HEK293T (cell line): Measurements from ENCODE around the gene TREML4.

Experiments
- ARNT ChIP-seq: fragments of 450-650 bp; IDR thresholded peaks from 2 replicates; pipeline ENCODE4 v1.6.1; 2017; ENCODE audit warnings: mild to moderate bottlenecking
- BHLHE40 ChIP-seq: fragments of 450-650 bp; IDR thresholded peaks from 2 replicates; pipeline ENCODE4 v1.6.1; 2016; ENCODE audit warnings: mild to moderate bottlenecking, moderate library complexity, borderline replicate concordance
- FOXA1 ChIP-seq: fragments of 450-650 bp; IDR thresholded peaks from 2 replicates; pipeline ENCODE4 v1.6.1; 2016; ENCODE audit warnings: mild to moderate bottlenecking
- FOXK2 ChIP-seq: fragments of 450-650 bp; IDR thresholded peaks from 2 replicates; pipeline ENCODE4 v1.6.1; 2016; ENCODE audit warnings: mild to moderate bottlenecking
- FOXM1 ChIP-seq: fragments of 450-650 bp; IDR thresholded peaks from 2 replicates; pipeline ENCODE4 v1.6.1; 2017; ENCODE audit warnings: mild to moderate bottlenecking, borderline replicate concordance
- HDGF ChIP-seq: fragments of 450-650 bp; IDR thresholded peaks from 2 replicates; pipeline ENCODE4 v1.6.1; 2017; ENCODE audit warnings: antibody characterized with exemption, borderline replicate concordance
- NFRKB ChIP-seq: fragments of 450-650 bp; IDR thresholded peaks from 2 replicates; pipeline ENCODE4 v1.6.1; 2016; ENCODE audit warnings: mild to moderate bottlenecking, moderate library complexity
- PKNOX1 ChIP-seq: fragments of 450-650 bp; IDR thresholded peaks from 2 replicates; pipeline ENCODE4 v1.6.1; 2016
- SP1 ChIP-seq: fragments of 450-650 bp; IDR thresholded peaks from 2 replicates; pipeline ENCODE4 v1.6.1; 2017
- ZNF384 ChIP-seq: fragments of 450-650 bp; IDR thresholded peaks from 2 replicates; pipeline ENCODE4 v1.6.1; 2016

- no peak for TF ChIP-seq HDGF
- TF ChIP-seq FOXK2, result no peak
- TF ChIP-seq FOXM1, result no peak
- TF ChIP-seq FOXA1, result no peak
- TF ChIP-seq BHLHE40, result no peak
- no peak for TF ChIP-seq PKNOX1
- no peak for TF ChIP-seq ARNT
- no peak for TF ChIP-seq NFRKB
- TF ChIP-seq SP1, result no peak
- no peak for TF ChIP-seq ZNF384
These were observed 49.5 kb downstream of the TREML4 start for GRCh38 chr6:41277605-41278004.
